ENCODE data around the gene MCC. TPM values are rescaled to one million over a fixed set of nuclear protein-coding genes. Genes with fewer than 3 reads are reported as not detected.

The MCC gene
- total and polyA plus RNA-seq, 2 donors from 2014 or later = 2.4 to 20.6 TPM

DNA sequence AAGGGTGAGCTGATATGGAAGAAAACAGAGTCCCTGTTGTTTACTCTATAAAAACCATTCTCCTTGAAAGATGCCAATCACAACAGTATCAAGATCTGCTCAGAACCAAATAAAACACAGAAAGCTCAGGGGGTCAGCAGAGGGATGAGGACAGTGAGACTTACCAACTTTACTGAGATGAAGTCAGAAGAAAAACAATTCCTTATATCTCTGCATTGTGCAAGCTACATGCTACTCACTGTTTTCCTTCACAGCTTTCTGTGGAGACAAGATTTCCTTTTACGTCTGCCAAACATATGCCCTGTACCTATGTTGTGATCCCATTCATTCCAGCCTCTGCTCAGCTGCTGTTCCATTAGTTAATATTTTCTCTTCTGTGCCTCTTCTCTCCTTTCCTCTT is 239.0 kb downstream of the MCC start:
- Histone ChIP-seq H3K9me3 (ENCODE audit: control insufficient read depth in 2 of 3, insufficient read depth in 1 of 3, low read length in 3 of 3) (no peaks in the 10 kb centered on the region), H3K27ac (ENCODE audit: low read depth in 2 of 2, low read length in 2 of 2) (peak overlapping the region in 1 of 2 donors; percentile 0), H3K27me3 (ENCODE audit: control insufficient read depth, insufficient read depth, low read length) (no peaks in the 10 kb centered on the region), H3K4me3 (ENCODE audit: low read length in 3 of 3) (no peak overlapping the region), H3K36me3 (ENCODE audit: control insufficient read depth in 2 of 3, insufficient read depth in 3 of 3, low read length in 3 of 3) (no peaks in the 10 kb centered on the region), H3K9ac (ENCODE audit: low read length in 3 of 3) (no peak overlapping the region), H3K4me1 (ENCODE audit: control insufficient read depth in 2 of 3, insufficient read depth in 2 of 3, low read depth in 1 of 3, low read length in 3 of 3) (peaks cover 3 to 20% (median 7%) of the 10 kb centered on the region in 3 donors)
- FAIRE-seq = no peak
- DNase-seq = no peak
- intact Hi-C loops (cut with DNase I) = no loop called here
- no peak for TF ChIP-seq CTCF (IDR thresholded peaks at IDR 0.05; ENCODE audit: borderline replicate concordance, extremely low read depth, insufficient read depth)

- FAIRE-seq (no peak), DNase-seq (peak in 1 of 5 donors; percentile 38)
- Histone ChIP-seq H3K4me3 (ENCODE audit: low read length in 3 of 3) (peak overlapping the region in 1 of 3 donors; percentile 22), H3K9me3 (ENCODE audit: control insufficient read depth in 2 of 3, insufficient read depth in 1 of 3, low read length in 3 of 3) (no peaks in the 10 kb centered on the region), H3K9ac (ENCODE audit: low read length in 3 of 3) (peak overlapping the region in 1 of 3 donors; percentile 36), H3K27ac (ENCODE audit: low read depth in 2 of 2, low read length in 2 of 2) (peak overlapping the region in 1 of 2 donors; percentile 10), H3K36me3 (ENCODE audit: control insufficient read depth in 2 of 3, insufficient read depth in 3 of 3, low read length in 3 of 3) (no peaks in the 10 kb centered on the region), H3K4me1 (ENCODE audit: control insufficient read depth in 2 of 3, insufficient read depth in 2 of 3, low read depth in 1 of 3, low read length in 3 of 3) (peaks cover 3 to 20% (median 7%) of the 10 kb centered on the region in 3 donors), H3K27me3 (ENCODE audit: control insufficient read depth, insufficient read depth, low read length) (no peaks in the 10 kb centered on the region)
- TF ChIP-seq CTCF (IDR thresholded peaks at IDR 0.05; ENCODE audit: borderline replicate concordance, extremely low read depth, insufficient read depth) = no peak
- intact Hi-C loops (cut with DNase I) = no loop called here
Observed at GRCh38 chr5:113246361-113246870, 241.8 kb downstream of the MCC start.

DNA sequence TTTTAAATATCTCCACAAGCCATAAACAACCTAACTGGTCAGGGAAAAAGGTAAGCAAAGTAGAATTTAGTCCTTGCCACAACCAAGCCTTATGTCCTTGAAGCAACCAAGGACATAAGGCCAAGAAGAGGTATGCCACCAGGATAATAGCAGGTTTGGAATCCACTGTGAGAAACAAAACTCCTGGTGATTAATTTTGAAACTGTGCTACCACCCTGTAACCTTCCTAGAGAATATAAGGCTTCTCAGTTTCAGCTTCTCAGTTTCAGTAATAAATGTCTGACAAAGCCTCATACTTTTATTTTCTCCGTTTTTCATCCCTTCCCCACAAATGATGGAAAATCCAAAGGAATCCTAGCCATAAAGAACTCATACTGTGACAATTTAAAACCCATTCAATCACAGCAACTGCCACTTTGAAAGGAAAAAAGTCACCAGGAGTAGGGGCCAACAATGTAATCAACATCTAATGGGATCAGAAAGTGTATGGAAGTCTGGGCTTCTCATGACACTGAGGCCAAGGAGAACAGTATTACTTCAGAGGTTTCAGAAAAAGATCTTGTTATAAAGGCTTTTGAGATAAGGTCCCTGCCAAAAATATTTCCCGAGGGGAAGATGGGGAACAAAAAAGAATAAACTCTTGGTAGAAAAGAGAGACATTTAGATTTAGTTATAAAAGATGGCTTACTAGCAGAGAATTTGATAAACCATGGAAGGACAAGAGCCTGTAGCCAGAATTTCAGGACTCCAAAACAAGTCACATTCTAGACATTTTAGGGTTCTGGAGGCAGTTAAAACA is 242.6 kb downstream of the MCC start:
- Histone ChIP-seq H3K27me3 (ENCODE audit: control insufficient read depth, insufficient read depth, low read length) (no peaks in the 10 kb centered on the region), H3K4me1 (ENCODE audit: control insufficient read depth in 2 of 3, insufficient read depth in 2 of 3, low read depth in 1 of 3, low read length in 3 of 3) (peaks cover 3 to 15% (median 7%) of the 10 kb centered on the region in 3 donors), H3K27ac (ENCODE audit: low read depth in 2 of 2, low read length in 2 of 2) (peak overlapping the region in 1 of 2 donors; percentile 10), H3K9ac (ENCODE audit: low read length in 3 of 3) (no peak overlapping the region), H3K36me3 (ENCODE audit: control insufficient read depth in 2 of 3, insufficient read depth in 3 of 3, low read length in 3 of 3) (no peaks in the 10 kb centered on the region), H3K4me3 (ENCODE audit: low read length in 3 of 3) (peak overlapping the region in 1 of 3 donors; percentile 22), H3K9me3 (ENCODE audit: control insufficient read depth in 2 of 3, insufficient read depth in 1 of 3, low read length in 3 of 3) (no peaks in the 10 kb centered on the region)
- TF ChIP-seq CTCF (IDR thresholded peaks at IDR 0.05; ENCODE audit: borderline replicate concordance, extremely low read depth, insufficient read depth) = no peak
- DNase-seq (no peak), FAIRE-seq (no peak)
- intact Hi-C loops (cut with DNase I) = no loop called here

Data from kidney (tissue), 14 donors.